GM12864 (cell line): ENCODE data around the gene UGT2A3.
"Not testable (repeated sequence)": the region's sequence is repeated elsewhere in the genome, so short reads cannot be mapped to it uniquely, and the experiment has no call there.

ENCODE experiments used
- DNase-seq: peaks from one replicate; pipeline ENCODE4 v3.0.0-alpha.2; 2011; ENCODE audit warnings: low read depth
- H3K4me3 ChIP-seq: 2 replicates; pipeline ENCODE4 v1.5.1; 2011; ENCODE audit warnings: mild to moderate bottlenecking, low read depth, low read length, control low read depth
- CTCF ChIP-seq: IDR thresholded peaks from 2 replicates; pipeline ENCODE4 v1.5.1; 2011; ENCODE audit warnings: low read depth, mild to moderate bottlenecking, moderate library complexity, low read length, control low read depth, inconsistent platforms; ENCODE audit errors: missing control alignments

The UGT2A3 gene

DNA sequence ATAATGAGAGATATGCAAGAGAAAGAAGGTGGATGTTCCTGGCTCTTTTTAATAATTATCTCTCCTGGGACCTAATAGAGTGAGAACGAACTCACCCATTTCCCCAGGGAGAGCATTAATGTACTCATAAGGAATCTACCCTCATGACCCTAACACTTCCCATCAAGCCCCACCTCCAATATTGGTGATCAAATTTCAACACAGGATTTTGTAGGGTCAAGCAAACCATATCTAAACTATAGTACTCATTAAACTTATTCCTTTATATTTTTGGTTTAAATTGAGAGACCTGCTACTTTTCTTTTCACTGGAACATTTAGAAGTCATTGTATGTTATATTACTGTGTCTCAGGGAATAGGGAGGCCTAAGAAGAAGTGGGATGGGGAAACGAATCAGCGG, 2.6 kb downstream of the UGT2A3 start:
- TF ChIP-seq CTCF = no peak
- H3K4me3 ChIP-seq = no peak overlapping the region
- DNase-seq = no peak

- no peak overlapping the region for H3K4me3 ChIP-seq
- no peak for TF ChIP-seq CTCF
Measured at GRCh38 chr4:68948044-68948743, 3.4 kb downstream of the UGT2A3 start.

DNA sequence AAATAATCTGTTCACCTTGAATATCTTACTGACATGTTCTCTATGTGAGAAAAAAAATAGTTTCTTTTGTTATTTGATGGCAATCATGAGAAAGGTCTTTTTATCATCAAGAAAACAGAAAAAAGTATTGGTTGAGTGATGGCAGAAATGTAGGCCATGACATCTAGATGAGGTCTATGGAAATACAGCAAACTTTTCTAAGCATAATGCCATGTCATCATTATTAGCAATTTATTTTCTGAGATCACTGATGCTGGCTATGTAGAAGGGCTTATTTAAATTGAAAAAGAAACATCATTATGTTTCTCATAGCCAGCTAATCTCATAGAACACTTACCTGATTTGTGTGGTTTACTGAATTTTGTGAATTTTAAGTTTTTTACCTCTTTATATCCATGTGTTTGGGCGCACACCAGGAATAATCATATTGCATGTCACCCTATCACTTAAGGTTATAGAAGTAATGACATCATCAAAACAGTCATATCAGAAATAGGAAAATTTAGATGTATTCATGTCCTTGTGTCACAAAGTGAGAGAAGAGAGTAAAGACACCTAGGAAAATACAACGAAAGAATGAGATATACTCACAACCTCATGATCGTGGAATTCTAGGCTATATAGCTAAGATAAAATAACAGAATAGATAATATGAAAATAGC, 22.4 kb downstream of the UGT2A3 start:
- TF ChIP-seq CTCF = no peak
- DNase-seq = no peak
- no peak overlapping the region for H3K4me3 ChIP-seq

More at GRCh38 chr4:68948044-68948743, 3.4 kb downstream of the UGT2A3 start:
- DNase-seq = no peak

GRCh38 chr4:68927165-68927564, 24.4 kb downstream of the UGT2A3 start:
- no peak for TF ChIP-seq CTCF
- DNase-seq = no peak
- H3K4me3 ChIP-seq = no peak overlapping the region

DNA sequence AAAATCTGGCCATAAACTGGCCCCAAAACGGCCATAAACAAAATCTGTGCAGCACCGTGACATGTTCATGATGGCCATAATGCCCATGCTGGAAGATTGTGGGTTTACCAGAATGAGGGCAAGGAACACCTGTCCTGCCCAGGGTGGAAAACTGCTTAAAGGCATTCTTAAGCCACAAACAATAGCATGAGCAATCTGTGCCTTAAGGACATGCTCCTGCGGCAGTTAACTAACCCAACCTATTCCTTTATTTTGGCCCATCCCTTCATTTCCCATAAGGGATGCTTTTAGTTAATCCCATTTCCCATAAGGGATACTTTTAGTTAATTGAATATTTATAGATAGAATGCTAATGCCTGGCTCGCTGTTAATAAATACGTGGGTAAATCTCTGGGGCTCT, 29.4 kb downstream of the UGT2A3 start:
- not testable (repeated sequence) for DNase-seq, H3K4me3 ChIP-seq

GRCh38 chr4:68921051-68921450, 30.6 kb downstream of the UGT2A3 start:
- DNase-seq = no peak
- no peak for TF ChIP-seq CTCF
- no peak overlapping the region for H3K4me3 ChIP-seq

GRCh38 chr4:68917016-68917415, 34.6 kb downstream of the UGT2A3 start:
- H3K4me3 ChIP-seq = no peak overlapping the region
- no peak for DNase-seq
- TF ChIP-seq CTCF = no peak
